IMR-90 (cell line): Measurements from ENCODE around the gene SPRED2.

Experiments used
- CHD1 ChIP-seq: IDR thresholded peaks from 2 replicates; pipeline ENCODE4 v1.6.1; 2012; ENCODE audit warnings: low read depth, low read length, improper control_type of control experiment
- CTCF ChIP-seq: conservative IDR thresholded peaks from 2 replicates; pipeline ENCODE4 v1.5.1; 2012; ENCODE audit warnings: mild to moderate bottlenecking, low read depth, low read length, improper control_type of control experiment
- MAFK ChIP-seq: IDR thresholded peaks from 2 replicates; pipeline ENCODE4 v1.6.1; 2012; ENCODE audit warnings: low read depth, low read length, improper control_type of control experiment
- MAZ ChIP-seq: IDR thresholded peaks from 2 replicates; pipeline ENCODE4 v1.6.1; 2012; ENCODE audit warnings: low read depth, mild to moderate bottlenecking, low read length, improper control_type of control experiment, moderate library complexity, borderline replicate concordance
- POLR2A ChIP-seq: IDR thresholded peaks from 2 replicates; pipeline ENCODE4 v1.6.1; 2012; ENCODE audit warnings: mild to moderate bottlenecking, low read depth, low read length
- RFX5 ChIP-seq: IDR thresholded peaks from 2 replicates; pipeline ENCODE4 v1.8.0; 2012; ENCODE audit warnings: low read depth, mild to moderate bottlenecking, low read length, moderate library complexity
- USF2 ChIP-seq: fragments of 150-350 bp; IDR thresholded peaks from 2 replicates; pipeline ENCODE4 v1.6.1; 2017; ENCODE audit warnings: mild to moderate bottlenecking, antibody characterized with exemption, low read length, low read depth

DNA sequence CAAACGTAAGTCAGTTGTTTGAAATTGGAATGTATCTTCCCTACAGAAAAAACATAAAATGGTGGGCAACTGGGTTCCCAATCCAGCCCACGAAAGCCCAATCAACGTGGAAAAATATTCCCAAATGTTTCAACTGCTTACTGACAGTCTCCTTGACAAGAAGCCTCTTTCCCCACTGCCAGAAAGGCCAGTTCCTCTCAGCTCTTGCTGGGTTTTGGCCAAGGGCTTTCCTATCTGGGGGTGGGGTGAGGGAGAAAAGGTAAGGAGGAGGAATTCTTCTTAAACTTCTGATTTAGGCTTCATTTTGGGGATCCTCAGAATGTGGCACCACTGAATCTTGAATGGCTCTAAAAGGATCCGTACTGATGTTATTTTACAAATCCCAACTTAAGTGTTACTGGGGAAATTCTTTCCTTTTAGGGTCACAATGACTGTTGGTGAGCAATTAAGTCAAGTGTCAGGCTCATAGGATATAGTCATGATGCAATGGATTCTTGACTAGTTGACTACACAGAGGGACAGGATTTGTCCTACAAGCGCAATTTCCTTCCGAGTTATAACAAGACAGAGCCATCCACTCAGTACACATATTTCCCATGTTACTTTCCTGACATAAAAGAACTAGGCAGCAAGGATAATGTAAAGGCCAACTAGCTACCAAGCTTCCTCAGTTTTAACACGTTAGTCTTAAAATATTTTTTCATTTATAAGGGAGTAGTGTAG lies 73.6 kb downstream of the SPRED2 start:
- TF ChIP-seq CTCF (no peak), MAZ (no peak), USF2 (no peak), POLR2A (no peak), MAFK (no peak), CHD1 (no peak), RFX5 (no peak)
